Right lobe of liver (tissue), 6 donors: ENCODE measurements around the gene USP2. TPM values are rescaled to one million over a fixed set of nuclear protein-coding genes. Genes with fewer than 3 reads are reported as not detected.
A peak's percentile ranks its signal among the peaks of the same experiment; 100 is the strongest.

Experiments
- ATAC-seq, 4 donors: fragments of 200-7000 bp; cut with Tn5 transposase; one replicate each; pipeline ENCODE4 v1.9.1; 2020; ENCODE audit warnings: mild to moderate bottlenecking in 4 of 4, moderate library complexity in 4 of 4
- DNase-seq, 3 donors: peaks; one replicate each; pipeline ENCODE4 v3.0.0-alpha.2; 2020
- H3K27ac ChIP-seq, 3 donors: fragments of 200-600 bp; one replicate each; pipeline ENCODE4 v1.8.0; 2022
- H3K27me3 ChIP-seq, 2 donors: fragments of 200-600 bp; one replicate each; pipeline ENCODE4 v1.8.0; 2022
- H3K36me3 ChIP-seq, 4 donors: fragments of 200-600 bp; sonication (generic) in 1 of 4; one replicate each; pipeline versions ENCODE4 v1.5.1 to v1.8.0; 2017 to 2022; ENCODE audit warnings: control low read depth in 1 of 4
- H3K4me1 ChIP-seq, 4 donors: fragments of 200-600 bp; sonication (generic) in 1 of 4; one replicate each; pipeline versions ENCODE4 v1.5.1 to v1.8.0; 2017 to 2022; ENCODE audit warnings: control low read depth in 1 of 4
- H3K4me3 ChIP-seq, 3 donors: fragments of 200-600 bp; one replicate each; pipeline ENCODE4 v1.8.0; 2022
- H3K9me3 ChIP-seq, 4 donors: fragments of 200-600 bp; sonication (generic) in 1 of 4; one replicate each; pipeline versions ENCODE4 v1.5.1 to v1.8.0; 2017 to 2022; ENCODE audit warnings: control low read depth in 1 of 4
- CTCF ChIP-seq, 4 donors: fragments of 200-600 bp in 3 of 4; fragments of 450-650 bp in 1 of 4; IDR thresholded peaks; one replicate each; pipeline versions ENCODE4 v1.5.1 to v1.8.0; 2016 to 2022; ENCODE audit warnings: antibody characterized with exemption in 4 of 4, mild to moderate bottlenecking in 2 of 4
- POLR2A ChIP-seq: fragments of 450-650 bp; IDR thresholded peaks from one replicate; pipeline ENCODE4 v1.6.1; 2017; ENCODE audit warnings: antibody characterized with exemption, mild to moderate bottlenecking
- WGBS: methylation state at CpG from one replicate; pipeline ENCODE4 v1.1.6; 2018; ENCODE audit warnings: low coverage, low lambda C conversion rate; ENCODE audit not compliant: insufficient coverage; ENCODE audit errors: missing lambda C conversion rate; 5-methylcytosine and 5-hydroxymethylcytosine counted together
- intact Hi-C, 2 donors: fragments of 100-400 bp; cut with DNase I; formaldehyde crosslinking; loops; one replicate each; pipeline versions ENCODE4 v1.11.2 to v1.14.1; 2022
- total RNA-seq, 6 experiments: library from RNA; depleted of rRNA in 2 of 6; stranded (reverse); fragments of >200 nt in 2 of 6; fragmentation: NEBNext Ultra II Directional in 3 of 6; extraction: Animal tissue kit (Norgen Biotek cat#: 25700) in 3 of 6; gene quantifications; one replicate each; pipeline versions ENCODE4 v1.1.0 to v1.2.4, GENCODE V29; 2016 to 2023
- donor health status: DM: no; HTN: yes; CAD: no.
- donor health status: DM: no; HTN: no; CAD: no.
- donor health status: DM: no; HTN: no; CAD: no.
- donor health status: DM: no; HTN: yes; CAD: no.
- donor health status: DM: no; HTN: yes; CAD: no.

USP2 gene
- total RNA-seq, 6 experiments from 2014 or later = 1.3 to 25.9 (median 4.6) TPM

GRCh38 chr11:119343726-119344125 lies 37.8 kb downstream of the USP2 start:
- no peak for ATAC-seq

GRCh38 chr11:119342362-119343130 lies 38.9 kb downstream of the USP2 start:
- peaks cover 0 to 18% (median 7%) of the 10 kb centered on the region in 4 donors for H3K4me1 ChIP-seq
- H3K27me3 ChIP-seq = no peaks in the 10 kb centered on the region
- no peak overlapping the region for H3K27ac ChIP-seq
- intact Hi-C loops = no loop called here
- H3K36me3 ChIP-seq = no peaks in the 10 kb centered on the region
- ATAC-seq (no peak), DNase-seq (peak in 1 of 3 donors; percentile 37)
- no peak for TF ChIP-seq CTCF (IDR thresholded peaks at IDR 0.05)
- no peak for TF ChIP-seq POLR2A
- H3K4me3 ChIP-seq = no peak overlapping the region
- H3K9me3 ChIP-seq = no peaks in the 10 kb centered on the region
- WGBS = no CpG with 5 or more reads among the region's 10 CpGs

More at GRCh38 chr11:119343726-119344125, 37.8 kb downstream of the USP2 start:
- TF ChIP-seq CTCF (IDR thresholded peaks at IDR 0.05) = no peak
- no peak for TF ChIP-seq POLR2A
- Histone ChIP-seq H3K36me3 (no peaks in the 10 kb centered on the region), H3K4me3 (no peak overlapping the region), H3K4me1 (peaks cover 0 to 14% (median 7%) of the 10 kb centered on the region in 4 donors), H3K27me3 (no peaks in the 10 kb centered on the region), H3K27ac (no peak overlapping the region), H3K9me3 (no peaks in the 10 kb centered on the region)
- no CpG with 5 or more reads among the region's 7 CpGs for WGBS
- intact Hi-C loops = no loop called here
- no peak for DNase-seq

GRCh38 chr11:119342023-119342300 lies 39.5 kb downstream of the USP2 start:
- 75% methylated on average over 1 of the region's 7 CpGs for WGBS
- peak in 1 of 3 donors; percentile 40 for DNase-seq
- peaks cover 0 to 18% (median 7%) of the 10 kb centered on the region in 4 donors for H3K4me1 ChIP-seq

GRCh38 chr11:119341222-119342022 lies 40.1 kb downstream of the USP2 start:
- H3K27me3 ChIP-seq = no peaks in the 10 kb centered on the region
- H3K4me3 ChIP-seq = no peak overlapping the region
- TF ChIP-seq CTCF (IDR thresholded peaks at IDR 0.05) (no peak), POLR2A (no peak)
- peak in 1 of 4 donors; percentile 3 for ATAC-seq
- intact Hi-C loops = no loop called here
- DNase-seq = peak in 1 of 3 donors; percentile 43
- no peaks in the 10 kb centered on the region for H3K36me3 ChIP-seq
- peaks cover 0 to 18% (median 7%) of the 10 kb centered on the region in 4 donors for H3K4me1 ChIP-seq
- H3K9me3 ChIP-seq = no peaks in the 10 kb centered on the region
- whole genome bisulfite sequencing = 45% methylated on average over 7 of the region's 16 CpGs
- peak overlapping the region; percentile 70 to 89 (median 76) for H3K27ac ChIP-seq

More at GRCh38 chr11:119342023-119342300, 39.5 kb downstream of the USP2 start:
- no peak for ATAC-seq
- Histone ChIP-seq H3K4me3 (no peak overlapping the region), H3K9me3 (no peaks in the 10 kb centered on the region), H3K27me3 (no peaks in the 10 kb centered on the region), H3K27ac (no peak overlapping the region), H3K36me3 (no peaks in the 10 kb centered on the region)
- intact Hi-C loops = no loop called here
- no peak for TF ChIP-seq CTCF (IDR thresholded peaks at IDR 0.05)
- no peak for TF ChIP-seq POLR2A
